Measurements from ENCODE around the gene TENM4. TPM values are rescaled to one million over a fixed set of nuclear protein-coding genes. Genes with fewer than 3 reads are reported as not detected.

The TENM4 gene
- polyA plus RNA-seq, 1 of the 3 experiments (the other 2 are of a cell fraction): 16.7 TPM

GRCh38 chr11:78954696-78955095 is 486.1 kb downstream of the TENM4 start:
- Histone ChIP-seq H3K4me2 (no peak overlapping the region), H2AFZ (ENCODE audit: low read depth) (no peak overlapping the region), H3K9ac (no peak overlapping the region), H3K36me3 (replicated peaks in 1 of 2; ENCODE audit: control insufficient read depth in 1 of 2, insufficient read depth in 2 of 2, low read length in 1 of 2) (peaks cover 0 to 2% of the 10 kb centered on the region in 2 experiments), H3K27ac (ENCODE audit: low read depth in 2 of 2, low read length in 1 of 2) (peak overlapping the region in 1 of 2 experiments; percentile 87; a peak in 2 of 4 replicates), H3K9me3 (no peaks in the 10 kb centered on the region), H3K9me2 (no peaks in the 10 kb centered on the region), H3F3A (replicated peaks; ENCODE audit: insufficient read depth) (no peaks in the 10 kb centered on the region), H3K4me1 (ENCODE audit: control insufficient read depth in 1 of 2, insufficient read depth in 2 of 2, low read depth in 1 of 2, low read length in 1 of 2) (peaks cover 10 to 80% of the 10 kb centered on the region in 2 experiments; a peak in 3 of 4 replicates), H3K79me2 (ENCODE audit: insufficient read depth) (no peaks in the 10 kb centered on the region), H3K4me3 (ENCODE audit: low read depth in 2 of 2, low read length in 1 of 2) (no peak overlapping the region), H3K27me3 (ENCODE audit: insufficient read depth) (no peaks in the 10 kb centered on the region), H4K20me1 (ENCODE audit: insufficient read depth) (no peaks in the 10 kb centered on the region)
- ChIA-PET POLR2A (no interaction called here), CTCF (no interaction called here)
- WGBS (ENCODE audit: low lambda C conversion rate): 89% methylated on average over 3 of the region's 3 CpGs
- TF ChIP-seq FOXM1 (IDR thresholded peaks at IDR 0.05; ENCODE audit: low read depth): no peak
- DNase-seq: no peak

GRCh38 chr11:78954261-78954660 is 486.6 kb downstream of the TENM4 start:
- POLR2A ChIA-PET: no interaction called here
- TF ChIP-seq FOXJ3 (CRISPR knock-in tag; IDR thresholded peaks at IDR 0.05): no peak
- TF ChIP-seq FOSL2 (IDR thresholded peaks at IDR 0.05; ENCODE audit: borderline replicate concordance, low read depth): no peak
- no peak for TF ChIP-seq JUND (IDR thresholded peaks at IDR 0.05)
- TF ChIP-seq IRF3 (IDR thresholded peaks at IDR 0.05; ENCODE audit: low read depth, low read length): no peak
- TF ChIP-seq TCF12 (IDR thresholded peaks at IDR 0.05): no peak
- TF ChIP-seq EP300 (IDR thresholded peaks at IDR 0.05; ENCODE audit: borderline replicate concordance in 1 of 2, low read depth in 1 of 2, low read length in 1 of 2): no peak
- peaks cover 10 to 80% of the 10 kb centered on the region in 2 experiments; a peak in 3 of 4 replicates for H3K4me1 ChIP-seq (ENCODE audit: control insufficient read depth in 1 of 2, insufficient read depth in 2 of 2, low read depth in 1 of 2, low read length in 1 of 2)
- no peak overlapping the region for H3K4me3 ChIP-seq (ENCODE audit: low read depth in 2 of 2, low read length in 1 of 2)
- no peaks in the 10 kb centered on the region for H3F3A ChIP-seq (replicated peaks; ENCODE audit: insufficient read depth)
- no peak overlapping the region for H2AFZ ChIP-seq (ENCODE audit: low read depth)
- no peaks in the 10 kb centered on the region for H4K20me1 ChIP-seq (ENCODE audit: insufficient read depth)
- no peaks in the 10 kb centered on the region for H3K9me3 ChIP-seq
- H3K9ac ChIP-seq: no peak overlapping the region
- H3K27me3 ChIP-seq (ENCODE audit: insufficient read depth): no peaks in the 10 kb centered on the region
- WGBS (ENCODE audit: low lambda C conversion rate): 82% methylated on average over 2 of the region's 2 CpGs
- H3K79me2 ChIP-seq (ENCODE audit: insufficient read depth): no peaks in the 10 kb centered on the region
- no peak for DNase-seq
- H3K4me2 ChIP-seq: no peak overlapping the region
- H3K9me2 ChIP-seq: no peaks in the 10 kb centered on the region
- CTCF ChIA-PET: interaction anchor here (1.6 kb wide), 1 partner anchor 9 kb away, joined by 4 read pairs; no protein-coding TSS in a partner anchor
- peaks cover 0 to 2% of the 10 kb centered on the region in 2 experiments for H3K36me3 ChIP-seq (replicated peaks in 1 of 2; ENCODE audit: control insufficient read depth in 1 of 2, insufficient read depth in 2 of 2, low read length in 1 of 2)
- H3K27ac ChIP-seq (ENCODE audit: low read depth in 2 of 2, low read length in 1 of 2): peak overlapping the region in 1 of 2 experiments; percentile 87; a peak in 2 of 4 replicates

GRCh38 chr11:78952890-78953289 is 487.9 kb downstream of the TENM4 start:
- Histone ChIP-seq H3K9ac (no peak overlapping the region), H3K4me3 (ENCODE audit: low read depth in 2 of 2, low read length in 1 of 2) (no peak overlapping the region), H3K27ac (ENCODE audit: low read depth in 2 of 2, low read length in 1 of 2) (peak overlapping the region in 1 of 2 experiments; percentile 87; a peak in 2 of 4 replicates), H3F3A (replicated peaks; ENCODE audit: insufficient read depth) (no peaks in the 10 kb centered on the region), H3K27me3 (ENCODE audit: insufficient read depth) (no peaks in the 10 kb centered on the region), H3K9me2 (no peaks in the 10 kb centered on the region), H3K36me3 (replicated peaks in 1 of 2; ENCODE audit: control insufficient read depth in 1 of 2, insufficient read depth in 2 of 2, low read length in 1 of 2) (peaks cover 0 to 2% of the 10 kb centered on the region in 2 experiments), H2AFZ (ENCODE audit: low read depth) (no peak overlapping the region), H4K20me1 (ENCODE audit: insufficient read depth) (no peaks in the 10 kb centered on the region), H3K9me3 (no peaks in the 10 kb centered on the region), H3K4me1 (ENCODE audit: control insufficient read depth in 1 of 2, insufficient read depth in 2 of 2, low read depth in 1 of 2, low read length in 1 of 2) (peaks cover 7 to 75% of the 10 kb centered on the region in 2 experiments; a peak in 3 of 4 replicates), H3K4me2 (peak overlapping the region; percentile 69; the same call in 1 of the 2 replicates), H3K79me2 (ENCODE audit: insufficient read depth) (no peaks in the 10 kb centered on the region)
- ChIA-PET CTCF (interaction anchor here (0.6 to 2.9 kb wide), 12 partner anchors 8 to 307 kb away, joined by 3 to 9 read pairs (median 3); no protein-coding TSS in a partner anchor), POLR2A (no interaction called here)
- DNase-seq: no peak
- TF ChIP-seq GATA2 (CRISPR knock-in tag; IDR thresholded peaks at IDR 0.05) (0 out of 2 replicates have a peak, but pooled peaks have one; percentile 21), MAX (IDR thresholded peaks at IDR 0.05; ENCODE audit: low read depth) (no peak)
- 24% methylated on average over 4 of the region's 4 CpGs for WGBS (ENCODE audit: low lambda C conversion rate)

Measured in SK-N-SH (cell line).